KOPT-K1 (cell line): ENCODE measurements around the gene NRG2.

ENCODE experiments used
- H3K27ac ChIP-seq: fragments of 200-600 bp; sonication (generic); 2 replicates; pipeline ENCODE4 v1.5.1; 2016; ENCODE audit warnings: antibody characterized with exemption, mild to moderate bottlenecking, low read depth, low read length; ENCODE audit not compliant: poor library complexity, severe bottlenecking
- H3K36me3 ChIP-seq: fragments of 200-600 bp; sonication (generic); 2 replicates; pipeline ENCODE4 v1.5.1; 2017; ENCODE audit warnings: antibody characterized with exemption, mild to moderate bottlenecking, low read length, moderate library complexity; ENCODE audit not compliant: insufficient read depth
- H3K9me3 ChIP-seq: fragments of 200-600 bp; sonication (generic); 2 replicates; pipeline ENCODE4 v1.5.1; 2017; ENCODE audit warnings: antibody characterized with exemption, low read length, mild to moderate bottlenecking; ENCODE audit not compliant: insufficient read depth, poor library complexity, severe bottlenecking

Gene NRG2

DNA sequence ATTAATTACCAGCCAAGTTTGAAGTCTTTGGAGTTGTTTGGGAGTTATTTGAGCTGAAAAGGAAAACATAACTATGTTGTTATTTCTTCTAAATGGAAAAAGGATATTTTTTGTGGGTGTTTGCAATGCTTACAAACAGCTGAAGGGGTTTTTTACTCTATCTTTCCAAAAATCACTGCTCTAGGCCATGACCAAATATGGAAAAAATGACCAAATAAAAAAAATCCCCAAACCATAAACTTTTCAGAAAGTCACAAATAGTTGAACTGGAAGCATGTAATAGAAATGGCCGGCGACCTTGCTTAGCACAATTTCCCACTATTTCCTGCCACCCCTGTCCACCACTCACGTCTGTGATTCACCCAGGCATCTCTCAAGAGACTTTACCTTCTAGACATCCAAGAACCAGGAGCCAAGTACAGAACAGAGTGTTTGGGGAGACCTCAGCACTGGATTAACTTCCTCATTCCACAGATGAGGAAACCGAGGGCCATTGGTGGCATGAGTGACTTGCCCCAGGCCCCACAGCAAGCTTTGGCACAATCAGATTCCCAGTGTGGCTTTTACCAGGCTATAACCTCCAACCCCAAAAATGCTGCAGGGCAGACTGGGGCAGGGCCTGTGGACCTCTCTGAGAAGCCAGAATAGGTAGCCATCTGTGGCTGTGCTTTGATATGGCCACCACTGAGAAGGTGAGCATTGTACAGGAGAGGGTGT, 84.5 kb downstream of the NRG2 start:
- Histone ChIP-seq H3K36me3 (no peaks in the 10 kb centered on the region), H3K27ac (no peak overlapping the region), H3K9me3 (no peaks in the 10 kb centered on the region)

DNA sequence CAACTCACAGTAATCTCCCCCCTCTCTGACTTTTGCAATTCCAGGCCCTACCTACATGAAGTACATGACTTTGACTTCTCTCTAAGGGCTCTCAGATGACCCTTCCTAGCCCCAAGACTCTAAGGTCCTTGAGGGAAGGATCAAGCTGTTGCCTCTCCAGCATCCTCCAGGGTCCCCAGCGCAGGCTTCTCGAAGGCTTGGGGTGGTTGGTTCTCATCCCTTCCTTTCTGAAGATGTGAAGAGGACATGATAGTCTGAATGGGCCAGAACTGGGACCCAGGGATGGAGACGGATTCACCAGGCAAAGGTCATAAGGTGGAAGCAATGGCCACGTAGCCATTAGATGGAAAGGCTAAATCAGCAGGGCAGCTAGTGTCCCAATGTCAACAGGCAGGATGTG, 86.8 kb downstream of the NRG2 start:
- no peaks in the 10 kb centered on the region for H3K36me3 ChIP-seq

DNA sequence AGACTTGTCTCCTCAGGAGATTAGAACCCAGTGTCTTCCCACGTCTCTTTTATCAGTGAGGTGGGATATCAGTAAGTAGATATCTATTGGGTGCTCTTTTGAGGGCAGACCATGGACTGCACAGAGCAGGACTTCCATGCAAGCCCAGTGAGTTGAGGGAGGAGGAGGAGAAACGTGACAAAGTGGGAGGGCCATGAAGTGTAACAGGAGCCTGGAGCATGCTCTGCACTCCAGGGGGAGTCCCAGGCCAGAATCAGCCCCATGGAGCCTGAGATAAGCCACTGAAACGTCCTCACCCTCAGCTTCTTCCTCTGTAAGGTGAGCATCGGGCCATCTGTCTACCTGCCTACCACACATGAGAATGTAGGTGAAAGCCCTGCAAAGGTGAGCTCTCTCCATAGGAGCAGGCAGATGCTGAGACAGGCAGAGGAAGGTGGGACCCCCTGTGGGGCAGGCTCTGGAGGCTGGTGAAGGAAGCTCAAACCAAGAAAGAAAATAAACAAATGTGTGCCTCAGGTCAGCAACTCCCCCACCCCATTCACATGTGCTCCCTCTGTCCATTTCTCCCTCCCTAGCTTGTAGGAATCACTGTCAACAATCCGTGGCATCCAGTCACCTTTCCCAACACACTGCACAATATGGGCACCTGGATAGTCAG, 87.4 kb downstream of the NRG2 start:
- H3K27ac ChIP-seq, result no peak overlapping the region
- no peaks in the 10 kb centered on the region for H3K36me3 ChIP-seq
- H3K9me3 ChIP-seq, result no peaks in the 10 kb centered on the region

More for the DNA sequence above, 86.8 kb downstream of the NRG2 start:
- Histone ChIP-seq H3K27ac (no peak overlapping the region), H3K9me3 (no peaks in the 10 kb centered on the region)

DNA sequence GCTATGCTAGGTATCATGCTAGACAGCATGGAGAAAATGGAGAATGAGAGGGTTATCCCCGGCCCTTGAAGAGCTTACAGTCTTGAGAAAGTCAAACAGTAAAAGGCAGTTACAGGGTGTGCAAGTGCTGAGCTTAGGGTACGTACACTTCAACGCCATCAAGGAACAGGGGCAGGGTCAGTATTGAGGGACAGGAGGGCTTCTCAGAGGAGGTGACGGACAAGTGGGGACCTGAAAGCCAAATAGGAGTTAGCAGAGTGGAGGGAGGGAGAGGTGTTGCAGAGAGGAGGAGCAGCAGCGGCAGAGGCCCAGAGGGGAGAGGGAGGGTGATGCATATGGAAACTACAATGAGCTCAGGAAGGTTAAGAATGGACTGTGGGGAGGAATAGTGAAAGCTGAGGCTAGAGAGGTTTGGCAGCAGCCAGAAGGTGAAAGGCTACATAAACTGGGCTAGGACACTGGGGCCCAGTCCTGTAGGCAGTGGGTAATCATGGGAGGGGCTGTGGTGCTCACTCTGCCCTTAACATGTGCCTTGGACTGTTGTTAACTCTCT, 88.0 kb downstream of the NRG2 start:
- Histone ChIP-seq H3K9me3 (no peaks in the 10 kb centered on the region), H3K36me3 (no peaks in the 10 kb centered on the region), H3K27ac (no peak overlapping the region)

DNA sequence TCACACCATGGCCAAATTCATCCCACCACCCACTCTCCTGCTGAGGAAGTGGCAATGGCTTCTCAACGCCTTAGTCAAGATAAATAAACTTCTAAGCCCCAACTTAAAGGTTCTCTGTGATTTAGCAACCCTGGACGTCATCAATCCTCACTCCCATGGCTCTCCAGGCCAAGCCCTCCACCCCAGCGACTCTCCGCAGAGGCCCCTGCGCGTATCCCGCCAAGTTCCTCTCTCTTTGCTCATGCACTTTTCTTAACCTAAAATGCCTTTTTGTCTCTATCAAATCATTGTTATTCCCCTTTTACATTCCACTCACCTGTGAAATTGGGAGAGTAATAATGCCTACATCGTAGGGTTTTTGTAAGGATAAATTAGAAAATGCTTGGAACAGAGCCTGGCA, 88.6 kb downstream of the NRG2 start:
- Histone ChIP-seq H3K27ac (no peak overlapping the region), H3K9me3 (no peaks in the 10 kb centered on the region), H3K36me3 (no peaks in the 10 kb centered on the region)

DNA sequence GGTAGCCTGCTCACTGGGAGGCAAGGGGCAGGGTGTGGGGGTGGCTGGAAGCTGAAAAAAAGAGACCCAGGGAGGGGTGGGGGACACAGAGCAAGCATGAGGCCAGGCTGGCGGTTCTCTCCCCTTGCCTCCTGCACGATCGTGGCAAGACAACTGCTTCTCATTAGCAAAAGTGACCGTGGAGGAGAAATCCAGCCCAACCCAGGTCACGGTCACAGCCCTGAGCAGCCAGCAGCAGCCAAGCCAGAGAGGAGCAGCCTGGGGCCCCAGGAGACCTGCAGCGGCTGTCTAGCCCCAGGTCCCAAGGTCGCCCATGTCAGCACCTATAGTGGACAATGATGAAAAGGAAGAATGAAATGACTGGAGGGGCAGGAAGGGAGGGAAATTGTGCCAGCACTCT, 89.1 kb downstream of the NRG2 start:
- Histone ChIP-seq H3K9me3 (no peaks in the 10 kb centered on the region), H3K27ac (no peak overlapping the region), H3K36me3 (no peaks in the 10 kb centered on the region)

DNA sequence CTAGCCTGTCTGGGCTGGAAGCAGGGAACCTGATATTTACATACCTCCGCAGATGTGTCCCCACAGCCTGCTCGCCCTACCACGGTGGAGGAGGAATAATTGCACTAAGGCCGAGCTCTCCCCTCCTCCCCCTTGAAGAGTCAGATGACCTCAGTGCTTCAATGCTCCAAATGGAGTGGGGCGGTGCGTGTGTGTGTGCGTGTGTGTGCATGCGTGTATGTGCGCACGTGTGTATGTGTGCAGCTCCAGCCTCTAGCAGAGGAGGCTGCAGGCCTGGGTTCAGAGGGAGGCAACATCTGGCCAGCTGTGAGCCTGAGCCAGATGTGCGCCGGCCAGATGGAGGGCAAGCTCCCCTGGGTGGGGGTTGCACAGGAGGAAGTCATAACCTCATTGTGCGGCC, 90.5 kb downstream of the NRG2 start:
- Histone ChIP-seq H3K36me3 (no peaks in the 10 kb centered on the region), H3K27ac (no peak overlapping the region), H3K9me3 (no peaks in the 10 kb centered on the region)

DNA sequence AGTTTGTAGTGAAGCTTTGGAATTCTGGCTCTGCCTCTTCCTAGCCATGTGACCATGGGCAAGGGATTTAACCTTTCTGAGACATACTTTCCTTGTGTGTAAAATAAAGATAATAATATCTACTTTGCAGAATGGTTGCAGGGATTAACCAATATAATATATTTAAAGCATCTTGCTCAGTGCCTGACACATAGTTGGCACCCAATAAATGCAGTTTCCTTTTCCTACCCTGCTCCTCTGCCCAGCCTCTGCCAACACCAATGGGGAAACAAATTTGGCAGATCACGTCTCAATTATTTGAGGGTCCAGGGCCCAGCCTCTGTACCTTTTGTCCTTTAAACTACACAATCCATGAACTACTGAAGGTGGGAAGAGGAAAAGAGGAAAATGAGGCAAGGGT, 91.1 kb downstream of the NRG2 start:
- no peaks in the 10 kb centered on the region for H3K9me3 ChIP-seq
- H3K27ac ChIP-seq, result no peak overlapping the region
- H3K36me3 ChIP-seq, result no peaks in the 10 kb centered on the region

DNA sequence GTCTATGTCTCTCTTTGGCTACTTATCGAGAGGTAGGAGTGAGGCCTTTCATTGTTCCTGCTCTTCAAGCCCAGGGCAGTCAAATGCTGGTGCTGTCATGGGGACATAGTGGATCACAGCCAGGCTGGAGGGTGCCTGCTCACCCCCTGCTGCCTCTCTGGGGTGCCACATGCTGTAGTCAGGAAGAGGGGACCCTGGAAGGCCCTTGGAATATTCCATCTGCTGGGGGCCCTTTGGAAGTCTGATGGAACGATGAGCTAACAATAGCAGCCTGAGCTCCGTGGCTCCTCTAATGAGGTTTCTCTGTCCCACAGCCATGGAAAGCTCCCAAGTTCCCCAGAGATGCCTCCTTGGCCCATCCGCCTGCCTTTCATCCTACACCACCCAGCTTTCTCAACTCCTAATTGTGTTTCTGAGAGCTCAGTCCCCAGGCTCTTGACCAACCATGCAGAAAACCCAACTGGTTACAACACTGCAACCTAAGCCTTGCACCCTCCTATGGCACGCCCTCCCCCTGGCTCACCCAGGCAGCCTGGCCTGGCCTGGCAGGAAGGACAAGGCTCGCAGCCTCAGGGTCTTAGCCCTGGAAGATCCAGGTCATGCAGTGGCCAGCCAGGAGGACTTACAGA, 91.7 kb downstream of the NRG2 start:
- H3K36me3 ChIP-seq, result no peaks in the 10 kb centered on the region
- no peaks in the 10 kb centered on the region for H3K9me3 ChIP-seq
- no peak overlapping the region for H3K27ac ChIP-seq

DNA sequence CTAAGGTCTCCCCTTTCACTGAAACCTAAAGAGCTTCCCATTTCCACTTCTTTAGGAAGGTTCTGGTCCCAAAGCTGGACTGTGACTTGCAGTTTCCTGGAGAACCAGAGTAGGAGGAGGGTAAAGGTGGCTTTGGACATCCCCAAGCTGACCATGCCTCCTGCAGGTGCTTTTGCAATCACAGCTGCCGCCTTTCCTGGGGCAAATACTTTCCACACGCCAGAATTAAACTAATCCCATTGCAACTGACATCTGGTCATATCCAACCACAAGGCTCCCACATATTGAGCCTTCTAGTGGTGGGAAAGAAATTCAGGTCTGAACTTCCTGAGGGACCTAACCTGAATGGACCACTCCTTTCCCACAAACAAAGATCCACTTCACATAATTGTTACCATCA, 92.7 kb downstream of the NRG2 start:
- H3K36me3 ChIP-seq, result no peaks in the 10 kb centered on the region
- no peak overlapping the region for H3K27ac ChIP-seq
- no peaks in the 10 kb centered on the region for H3K9me3 ChIP-seq

DNA sequence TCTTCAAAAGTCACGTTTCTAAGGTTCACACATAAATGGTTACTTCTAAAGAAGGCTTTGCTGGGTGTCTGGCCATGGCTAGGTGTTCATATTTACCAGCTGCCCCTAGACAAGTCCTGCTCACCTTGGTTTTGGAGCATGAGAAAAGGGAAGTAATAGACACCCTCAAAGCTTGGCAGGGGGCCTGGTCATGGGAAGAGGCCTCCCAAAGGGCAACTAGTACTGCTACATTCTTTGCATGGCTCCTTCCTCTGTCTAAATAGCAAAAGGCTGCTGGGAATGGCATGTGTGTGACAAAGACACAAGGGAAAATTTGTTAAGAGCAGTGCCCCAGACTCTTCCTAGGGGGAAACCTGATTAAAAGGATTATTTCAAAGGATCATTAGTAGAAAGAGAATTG, 93.4 kb downstream of the NRG2 start:
- Histone ChIP-seq H3K36me3 (no peaks in the 10 kb centered on the region), H3K27ac (no peak overlapping the region), H3K9me3 (no peaks in the 10 kb centered on the region)

DNA sequence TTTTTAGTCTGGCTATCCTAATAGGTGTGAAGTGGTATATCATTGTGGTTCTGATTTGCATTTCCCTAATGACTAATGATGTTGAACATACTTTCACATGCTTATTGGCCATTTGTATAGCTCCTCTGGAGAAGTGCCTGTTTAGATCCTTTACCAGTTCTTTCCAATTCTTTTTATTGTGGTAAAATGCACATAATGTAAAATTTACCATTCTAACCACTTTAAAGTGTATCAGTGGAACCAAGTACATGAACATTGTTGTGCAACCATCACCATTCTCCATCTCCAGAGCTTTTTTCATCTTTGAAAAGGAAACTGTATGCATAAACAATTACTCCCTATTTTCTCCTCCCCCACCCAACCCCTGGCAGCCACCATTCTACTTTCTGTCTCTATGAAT, 95.4 kb downstream of the NRG2 start:
- Histone ChIP-seq H3K9me3 (no peaks in the 10 kb centered on the region), H3K36me3 (no peaks in the 10 kb centered on the region), H3K27ac (no peak overlapping the region)

DNA sequence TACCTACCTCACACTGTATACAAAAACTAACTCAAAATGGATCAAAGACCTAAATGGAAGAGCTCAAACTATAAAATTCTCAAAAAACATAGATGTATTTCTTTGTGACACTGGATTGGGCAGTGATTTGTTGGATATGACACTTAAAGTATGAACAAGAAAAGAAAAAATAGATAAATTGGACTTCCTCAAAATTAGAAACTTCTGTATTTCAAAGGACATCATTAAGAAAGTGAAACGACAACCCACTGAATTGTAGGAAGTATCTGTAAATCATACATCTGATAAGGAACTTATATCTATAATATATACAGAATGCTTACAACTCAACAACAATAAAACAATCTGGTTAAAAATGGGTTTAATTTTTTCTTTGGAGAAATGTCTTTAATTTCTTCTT, 96.7 kb downstream of the NRG2 start:
- Histone ChIP-seq H3K9me3 (no peaks in the 10 kb centered on the region), H3K36me3 (no peaks in the 10 kb centered on the region), H3K27ac (no peak overlapping the region)

DNA sequence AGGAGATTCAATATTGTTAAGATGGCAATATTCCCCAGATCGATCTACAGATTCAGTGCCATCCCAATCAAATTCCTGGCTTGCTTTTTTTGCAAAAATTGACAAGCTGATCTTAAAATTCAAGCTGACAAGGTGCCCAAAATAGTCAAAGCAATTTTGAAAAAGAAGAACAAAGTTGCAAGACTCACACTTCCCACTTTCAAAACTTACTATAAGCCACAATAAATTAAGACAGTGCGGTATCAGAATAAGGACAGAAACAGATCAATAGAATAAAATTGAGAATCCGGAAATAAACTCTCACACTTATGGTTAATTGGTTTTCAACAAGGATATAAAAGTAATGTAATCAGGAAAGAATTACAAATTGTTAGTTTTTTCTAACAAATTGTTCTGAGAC, 97.1 kb downstream of the NRG2 start:
- no peak overlapping the region for H3K27ac ChIP-seq

DNA sequence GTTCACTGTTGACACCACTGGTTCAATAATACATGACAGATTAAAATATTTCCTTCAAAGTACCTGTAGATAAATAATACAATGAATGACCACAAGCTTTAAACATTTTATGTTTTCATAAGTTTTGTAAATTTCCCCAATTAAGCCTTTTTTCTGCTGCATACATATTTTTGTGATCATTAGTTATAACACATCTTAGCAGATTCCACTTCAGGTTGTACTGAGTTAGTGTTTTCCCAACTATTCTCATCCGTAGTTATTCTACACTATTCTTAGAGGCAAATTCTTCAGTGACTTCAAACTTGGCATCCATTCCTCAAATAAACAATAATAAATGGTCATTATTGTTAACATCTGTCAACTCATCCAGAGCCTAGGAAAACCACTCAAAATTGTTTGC, 100.9 kb downstream of the NRG2 start:
- Histone ChIP-seq H3K9me3 (peaks cover 9% of the 10 kb centered on the region), H3K27ac (no peak overlapping the region), H3K36me3 (no peaks in the 10 kb centered on the region)

More for the DNA sequence above, 97.1 kb downstream of the NRG2 start:
- H3K36me3 ChIP-seq, result no peaks in the 10 kb centered on the region
- no peaks in the 10 kb centered on the region for H3K9me3 ChIP-seq
